ENCODE data around the gene RABEP2. TPM values are rescaled to one million over a fixed set of nuclear protein-coding genes. Genes with fewer than 3 reads are reported as not detected.
"Not testable (repeated sequence)": the region's sequence is repeated elsewhere in the genome, so short reads cannot be mapped to it uniquely, and the experiment has no call there.

RABEP2 gene
- total and polyA plus RNA-seq, 9 of the 15 experiments (the other 6 are each of a cell fraction or from before 2014, with no cell fraction given) = 0.15 to 13.4 (median 3.5) TPM

DNA sequence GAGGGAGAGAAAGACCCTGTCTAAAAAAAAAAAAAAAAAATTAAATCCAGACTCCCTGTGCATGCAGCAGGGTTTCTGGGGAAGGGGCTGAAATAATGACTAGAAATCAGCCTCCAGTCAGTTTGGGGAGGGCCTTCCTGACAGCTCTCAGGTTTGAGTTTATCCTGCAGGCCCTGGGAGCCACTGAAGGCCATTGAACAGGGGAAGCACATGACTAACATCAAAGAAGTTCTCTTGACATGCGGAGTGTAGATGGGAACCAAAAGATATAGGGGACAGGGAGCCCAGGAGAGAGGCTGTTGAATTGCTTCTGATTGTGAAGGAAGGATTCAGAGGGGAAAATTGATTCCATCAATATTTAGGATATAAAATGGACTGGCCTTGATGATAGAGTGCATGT is 2.8 kb upstream of the RABEP2 start (continued):
- no peak for TF ChIP-seq TCF15 (CRISPR knock-in tag; IDR thresholded peaks at IDR 0.05)
- TF ChIP-seq, protein P1, sequence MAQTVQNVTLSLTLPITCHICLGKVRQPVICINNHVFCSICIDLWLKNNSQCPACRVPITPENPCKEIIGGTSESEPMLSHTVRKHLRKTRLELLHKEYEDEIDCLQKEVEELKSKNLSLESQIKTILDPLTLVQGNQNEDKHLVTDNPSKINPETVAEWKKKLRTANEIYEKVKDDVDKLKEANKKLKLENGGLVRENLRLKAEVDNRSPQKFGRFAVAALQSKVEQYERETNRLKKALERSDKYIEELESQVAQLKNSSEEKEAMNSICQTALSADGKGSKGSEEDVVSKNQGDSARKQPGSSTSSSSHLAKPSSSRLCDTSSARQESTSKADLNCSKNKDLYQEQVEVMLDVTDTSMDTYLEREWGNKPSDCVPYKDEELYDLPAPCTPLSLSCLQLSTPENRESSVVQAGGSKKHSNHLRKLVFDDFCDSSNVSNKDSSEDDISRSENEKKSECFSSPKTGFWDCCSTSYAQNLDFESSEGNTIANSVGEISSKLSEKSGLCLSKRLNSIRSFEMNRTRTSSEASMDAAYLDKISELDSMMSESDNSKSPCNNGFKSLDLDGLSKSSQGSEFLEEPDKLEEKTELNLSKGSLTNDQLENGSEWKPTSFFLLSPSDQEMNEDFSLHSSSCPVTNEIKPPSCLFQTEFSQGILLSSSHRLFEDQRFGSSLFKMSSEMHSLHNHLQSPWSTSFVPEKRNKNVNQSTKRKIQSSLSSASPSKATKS (CRISPR knock-in tag; IDR thresholded peaks at IDR 0.05) = no peak

DNA sequence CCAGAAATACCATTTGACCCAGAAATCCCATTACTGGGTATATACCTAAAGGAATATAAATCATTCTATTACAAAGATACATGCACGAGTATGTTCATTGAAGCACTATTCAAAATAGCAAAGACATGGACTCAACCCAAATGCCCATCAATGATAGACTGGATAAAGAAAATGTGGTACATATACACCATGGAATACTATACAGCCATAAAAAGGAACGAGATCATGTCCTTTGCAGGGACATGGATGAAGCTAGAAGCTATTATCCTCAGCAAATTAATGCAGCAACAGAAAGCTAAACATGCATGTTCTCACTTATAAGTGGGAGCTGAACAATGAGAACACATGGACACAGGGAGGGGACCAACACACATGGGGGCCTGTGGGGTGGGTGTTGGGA is 1.2 kb upstream of the RABEP2 start:
- H3K9ac ChIP-seq (ENCODE audit: insufficient read depth in 1 of 2, low read depth in 2 of 2, low read length in 2 of 2); DNase-seq (ENCODE audit: extremely low read depth in 1 of 4, low spot score in 3 of 4); H3K27me3 ChIP-seq (ENCODE audit: control insufficient read depth in 2 of 2, insufficient read depth in 2 of 2, low read length in 2 of 2); ATAC-seq; H3K79me2 ChIP-seq (ENCODE audit: control insufficient read depth, insufficient read depth, low read length); H3K27ac ChIP-seq (ENCODE audit: extremely low read depth, low read depth, low read length); H4K20me1 ChIP-seq (replicated peaks; ENCODE audit: control insufficient read depth, insufficient read depth, low read length); BruUV-seq (replicated peaks); H3K9me3 ChIP-seq (replicated peaks; ENCODE audit: control insufficient read depth, insufficient read depth, low read depth, low read length); H3K9me1 ChIP-seq (ENCODE audit: control insufficient read depth, insufficient read depth, low read length); H2AFZ ChIP-seq (ENCODE audit: low read depth, low read length); H3K36me3 ChIP-seq (ENCODE audit: control insufficient read depth, insufficient read depth, low read length); FAIRE-seq; intact Hi-C loops (cut with micrococcal nuclease): not testable (repeated sequence)
- 0 out of 2 replicates have a peak overlapping the region, but pooled peaks have one; percentile 86 for H3K4me2 ChIP-seq (ENCODE audit: insufficient read depth, low read length)
- ChIA-PET CTCF (ENCODE audit: low intra/inter-chr PET ratio) (interaction anchor here (0.6 kb wide), 1 partner anchor 316 kb away, joined by 5 read pairs; the partner anchor contains the start of gene SULT1A1), POLR2A (interaction anchor here (1.1 to 1.7 kb wide), 2 partner anchors 16 to 19 kb away, joined by 3 to 4 read pairs; no protein-coding TSS in a partner anchor)
- peaks cover 9 to 15% of the 10 kb centered on the region in 2 experiments for H3K4me1 ChIP-seq (replicated peaks in 1 of 2; ENCODE audit: control insufficient read depth in 2 of 2, insufficient read depth in 2 of 2, low read length in 2 of 2)
- in situ Hi-C loops (cut with MboI) = loop anchor here (25.0 kb wide), 1 partner anchor 489 kb away; no protein-coding TSS in a partner anchor
- TF ChIP-seq RBM25 (IDR thresholded peaks at IDR 0.05; ENCODE audit: low read depth, low read length, severe bottlenecking) = peak; percentile 32
- TF ChIP-seq GTF2E2 (tag; IDR thresholded peaks at IDR 0.05) = 0 out of 2 replicates have a peak, but pooled peaks have one; percentile 0
- peak; percentile 27; the same call in 1 of the 2 replicates for TF ChIP-seq GTF2A2 (tag; IDR thresholded peaks at IDR 0.05)
- TF ChIP-seq ZNF146 (CRISPR knock-in tag; IDR thresholded peaks at IDR 0.05; ENCODE audit: unreplicated experiment) = peak; percentile 96
- H3K4me3 ChIP-seq = peak overlapping the region; percentile 100
- 5% methylated on average over 2 of the region's 2 CpGs for WGBS (ENCODE audit: insufficient coverage, low coverage, missing lambda C conversion rate)
